Measurements from ENCODE around the gene MZT2B.
"Not testable (repeated sequence)": the region's sequence is repeated elsewhere in the genome, so short reads cannot be mapped to it uniquely, and the experiment has no call there.

MZT2B gene

GRCh38 chr2:130180404-130181324 lies 1.4 kb upstream of the MZT2B start:
- DNase-seq, result peak; percentile 9

- peak; percentile 99 for DNase-seq
Measured at GRCh38 chr2:130181325-130181879, 660 bp upstream of the MZT2B start, which contains the start of gene SMPD4. Gene SMPD4 (minus strand): TSS chr2:130181602. CDS start chr2:130176592, 5,010 bp downstream.

GRCh38 chr2:130182826-130183511 lies 907 bp downstream of the MZT2B start:
- DNase-seq, result peak; percentile 46

GRCh38 chr2:130183512-130184373 lies 1.7 kb downstream of the MZT2B start:
- DNase-seq, result peak; percentile 81

- DNase-seq, result no peak
Measured at GRCh38 chr2:130185436-130185835, 3.4 kb downstream of the MZT2B start.

- no peak for DNase-seq
Measured at GRCh38 chr2:130185896-130186295, 3.8 kb downstream of the MZT2B start.

GRCh38 chr2:130186391-130186790 lies 4.3 kb downstream of the MZT2B start:
- no peak for DNase-seq

GRCh38 chr2:130187268-130187667 lies 5.2 kb downstream of the MZT2B start:
- DNase-seq, result no peak

- not testable (repeated sequence) for DNase-seq
Measured at GRCh38 chr2:130187859-130188792, 6.1 kb downstream of the MZT2B start.

- DNase-seq, result not testable (repeated sequence)
Measured at GRCh38 chr2:130188958-130189357, 6.9 kb downstream of the MZT2B start.

- DNase-seq, result no peak
Measured at GRCh38 chr2:130190237-130190636, 8.2 kb downstream of the MZT2B start.

GRCh38 chr2:130191319-130191718 lies 9.3 kb downstream of the MZT2B start:
- DNase-seq, result not testable (repeated sequence)

- not testable (repeated sequence) for DNase-seq
Measured at GRCh38 chr2:130192451-130192850, 10.4 kb downstream of the MZT2B start.

GRCh38 chr2:130193824-130194223 lies 11.8 kb downstream of the MZT2B start:
- DNase-seq, result not testable (repeated sequence)

- DNase-seq, result not testable (repeated sequence)
Measured at GRCh38 chr2:130195089-130195635, 13.1 kb downstream of the MZT2B start.

- not testable (repeated sequence) for DNase-seq
Measured at GRCh38 chr2:130196052-130196451, 14.0 kb downstream of the MZT2B start.

GRCh38 chr2:130198343-130198742 lies 16.3 kb downstream of the MZT2B start, which contains the start of gene TUBA3E:
Gene TUBA3E (minus strand): TSS chr2:130198439. CDS start chr2:130198360, 79 bp downstream.
- DNase-seq, result no peak

GRCh38 chr2:130202518-130202917 lies 20.5 kb downstream of the MZT2B start:
- not testable (repeated sequence) for DNase-seq

- DNase-seq, result not testable (repeated sequence)
Measured at GRCh38 chr2:130203150-130203549, 21.1 kb downstream of the MZT2B start.

- not testable (repeated sequence) for DNase-seq
Measured at GRCh38 chr2:130207051-130207450, 25.0 kb downstream of the MZT2B start.

GRCh38 chr2:130219147-130219546 lies 37.1 kb downstream of the MZT2B start:
- not testable (repeated sequence) for DNase-seq
